ENCODE results near the gene PRPF31. TPM values are rescaled to one million over a fixed set of nuclear protein-coding genes. Genes with fewer than 3 reads are reported as not detected.

PRPF31 gene
- total and polyA plus RNA-seq, 9 of the 15 experiments (the other 6 are each of a cell fraction or from before 2014, with no cell fraction given) = 5.8 to 92.2 (median 69.2) TPM

GRCh38 chr19:54136864-54137698 lies 21.5 kb downstream of the PRPF31 start (continued):
- TF ChIP-seq E2F1 (CRISPR knock-in tag; IDR thresholded peaks at IDR 0.05) = peak; percentile 72; the same call in 1 of the 2 replicates
- peak; percentile 10; the same call in 1 of the 2 replicates for TF ChIP-seq SPI1 (IDR thresholded peaks at IDR 0.05; ENCODE audit: borderline replicate concordance, low read depth, low read length)
- TF ChIP-seq, protein P1, sequence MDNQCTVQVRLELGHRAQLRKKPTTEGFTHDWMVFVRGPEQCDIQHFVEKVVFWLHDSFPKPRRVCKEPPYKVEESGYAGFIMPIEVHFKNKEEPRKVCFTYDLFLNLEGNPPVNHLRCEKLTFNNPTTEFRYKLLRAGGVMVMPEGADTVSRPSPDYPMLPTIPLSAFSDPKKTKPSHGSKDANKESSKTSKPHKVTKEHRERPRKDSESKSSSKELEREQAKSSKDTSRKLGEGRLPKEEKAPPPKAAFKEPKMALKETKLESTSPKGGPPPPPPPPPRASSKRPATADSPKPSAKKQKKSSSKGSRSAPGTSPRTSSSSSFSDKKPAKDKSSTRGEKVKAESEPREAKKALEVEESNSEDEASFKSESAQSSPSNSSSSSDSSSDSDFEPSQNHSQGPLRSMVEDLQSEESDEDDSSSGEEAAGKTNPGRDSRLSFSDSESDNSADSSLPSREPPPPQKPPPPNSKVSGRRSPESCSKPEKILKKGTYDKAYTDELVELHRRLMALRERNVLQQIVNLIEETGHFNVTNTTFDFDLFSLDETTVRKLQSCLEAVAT (IDR thresholded peaks at IDR 0.05) = peak; percentile 15 to 97; a peak in 2 of 4 replicates
- TF ChIP-seq MAZ (CRISPR knock-in tag; conservative IDR thresholded peaks at IDR 0.05 in 1 of 2, IDR thresholded peaks at IDR 0.05 in 1 of 2) = peak; percentile 66 to 71; a peak in 3 of 4 replicates
- TF ChIP-seq NRF1 (conservative IDR thresholded peaks at IDR 0.05 in 1 of 2, IDR thresholded peaks at IDR 0.05 in 1 of 2) = peak; percentile 92 to 93
- TF ChIP-seq HDAC1 (IDR thresholded peaks at IDR 0.05) = 0 out of 4 replicates have a peak, but pooled peaks of 1 of the 2 experiments have one; percentile 62
- peak; percentile 97 for TF ChIP-seq SP1 (CRISPR knock-in tag; IDR thresholded peaks at IDR 0.05)
- TF ChIP-seq TFAP4 (CRISPR knock-in tag; IDR thresholded peaks at IDR 0.05; ENCODE audit: borderline replicate concordance) = peak; percentile 20; the same call in 1 of the 2 replicates
- TF ChIP-seq L3MBTL2 (IDR thresholded peaks at IDR 0.05) = peak; percentile 75; the same call in 1 of the 2 replicates
- peak; percentile 97 for TF ChIP-seq RBM25 (IDR thresholded peaks at IDR 0.05; ENCODE audit: low read depth, low read length, severe bottlenecking)
- 0 out of 2 replicates have a peak, but pooled peaks have one; percentile 14 for TF ChIP-seq JUND (IDR thresholded peaks at IDR 0.05; ENCODE audit: borderline replicate concordance, low read depth, low read length)
- no peak for TF ChIP-seq JUND (tag; IDR thresholded peaks at IDR 0.05; ENCODE audit: borderline replicate concordance, low read depth, low read length)
- peak; percentile 75; the same call in 1 of the 2 replicates for TF ChIP-seq MTA3 (IDR thresholded peaks at IDR 0.05; ENCODE audit: borderline replicate concordance)
- peak; percentile 52; the same call in 1 of the 2 replicates for TF ChIP-seq PHF8 (IDR thresholded peaks at IDR 0.05; ENCODE audit: borderline replicate concordance, low read length)
- TF ChIP-seq EGR1 (conservative IDR thresholded peaks at IDR 0.05) = peak; percentile 99
- TF ChIP-seq, protein P2, sequence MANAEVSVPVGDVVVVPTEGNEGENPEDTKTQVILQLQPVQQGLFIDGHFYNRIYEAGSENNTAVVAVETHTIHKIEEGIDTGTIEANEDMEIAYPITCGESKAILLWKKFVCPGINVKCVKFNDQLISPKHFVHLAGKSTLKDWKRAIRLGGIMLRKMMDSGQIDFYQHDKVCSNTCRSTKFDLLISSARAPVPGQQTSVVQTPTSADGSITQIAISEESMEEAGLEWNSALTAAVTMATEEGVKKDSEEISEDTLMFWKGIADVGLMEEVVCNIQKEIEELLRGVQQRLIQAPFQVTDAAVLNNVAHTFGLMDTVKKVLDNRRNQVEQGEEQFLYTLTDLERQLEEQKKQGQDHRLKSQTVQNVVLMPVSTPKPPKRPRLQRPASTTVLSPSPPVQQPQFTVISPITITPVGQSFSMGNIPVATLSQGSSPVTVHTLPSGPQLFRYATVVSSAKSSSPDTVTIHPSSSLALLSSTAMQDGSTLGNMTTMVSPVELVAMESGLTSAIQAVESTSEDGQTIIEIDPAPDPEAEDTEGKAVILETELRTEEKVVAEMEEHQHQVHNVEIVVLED (CRISPR knock-in tag; IDR thresholded peaks at IDR 0.05) = 0 out of 2 replicates have a peak, but pooled peaks have one; percentile 41
